OCI-LY3 (cell line): ENCODE data around the gene MS4A15.

Experiments
- EZH2phosphoT487 ChIP-seq: fragments of 200-600 bp; shearing (Covaris generic); IDR thresholded peaks from 2 replicates; pipeline ENCODE4 v1.6.1; 2018; ENCODE audit warnings: antibody characterized with exemption, mixed run types, low read depth
- TF ChIP-seq, protein P1 (sequence below): fragments of 200-600, 300-600 bp; sonication (generic); IDR thresholded peaks from 2 replicates; pipeline ENCODE4 v1.5.1; 2014; ENCODE audit warnings: antibody characterized with exemption, low read length, low read depth

GRCh38 chr11:60771146-60771545 lies 14.5 kb downstream of the MS4A15 start:
- TF ChIP-seq, protein P1, sequence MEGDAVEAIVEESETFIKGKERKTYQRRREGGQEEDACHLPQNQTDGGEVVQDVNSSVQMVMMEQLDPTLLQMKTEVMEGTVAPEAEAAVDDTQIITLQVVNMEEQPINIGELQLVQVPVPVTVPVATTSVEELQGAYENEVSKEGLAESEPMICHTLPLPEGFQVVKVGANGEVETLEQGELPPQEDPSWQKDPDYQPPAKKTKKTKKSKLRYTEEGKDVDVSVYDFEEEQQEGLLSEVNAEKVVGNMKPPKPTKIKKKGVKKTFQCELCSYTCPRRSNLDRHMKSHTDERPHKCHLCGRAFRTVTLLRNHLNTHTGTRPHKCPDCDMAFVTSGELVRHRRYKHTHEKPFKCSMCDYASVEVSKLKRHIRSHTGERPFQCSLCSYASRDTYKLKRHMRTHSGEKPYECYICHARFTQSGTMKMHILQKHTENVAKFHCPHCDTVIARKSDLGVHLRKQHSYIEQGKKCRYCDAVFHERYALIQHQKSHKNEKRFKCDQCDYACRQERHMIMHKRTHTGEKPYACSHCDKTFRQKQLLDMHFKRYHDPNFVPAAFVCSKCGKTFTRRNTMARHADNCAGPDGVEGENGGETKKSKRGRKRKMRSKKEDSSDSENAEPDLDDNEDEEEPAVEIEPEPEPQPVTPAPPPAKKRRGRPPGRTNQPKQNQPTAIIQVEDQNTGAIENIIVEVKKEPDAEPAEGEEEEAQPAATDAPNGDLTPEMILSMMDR: no peak
- TF ChIP-seq EZH2phosphoT487: no peak
